HG02678 (cell line): ENCODE data around the gene CACNA2D3.

ENCODE experiments used
- ATAC-seq: cut with Tn5 transposase; IDR thresholded peaks from one replicate; pipeline ENCODE4 v1.9.1; 2021; ENCODE audit warnings: mild to moderate bottlenecking, moderate library complexity; ENCODE audit not compliant: unreplicated experiment

Gene CACNA2D3

DNA sequence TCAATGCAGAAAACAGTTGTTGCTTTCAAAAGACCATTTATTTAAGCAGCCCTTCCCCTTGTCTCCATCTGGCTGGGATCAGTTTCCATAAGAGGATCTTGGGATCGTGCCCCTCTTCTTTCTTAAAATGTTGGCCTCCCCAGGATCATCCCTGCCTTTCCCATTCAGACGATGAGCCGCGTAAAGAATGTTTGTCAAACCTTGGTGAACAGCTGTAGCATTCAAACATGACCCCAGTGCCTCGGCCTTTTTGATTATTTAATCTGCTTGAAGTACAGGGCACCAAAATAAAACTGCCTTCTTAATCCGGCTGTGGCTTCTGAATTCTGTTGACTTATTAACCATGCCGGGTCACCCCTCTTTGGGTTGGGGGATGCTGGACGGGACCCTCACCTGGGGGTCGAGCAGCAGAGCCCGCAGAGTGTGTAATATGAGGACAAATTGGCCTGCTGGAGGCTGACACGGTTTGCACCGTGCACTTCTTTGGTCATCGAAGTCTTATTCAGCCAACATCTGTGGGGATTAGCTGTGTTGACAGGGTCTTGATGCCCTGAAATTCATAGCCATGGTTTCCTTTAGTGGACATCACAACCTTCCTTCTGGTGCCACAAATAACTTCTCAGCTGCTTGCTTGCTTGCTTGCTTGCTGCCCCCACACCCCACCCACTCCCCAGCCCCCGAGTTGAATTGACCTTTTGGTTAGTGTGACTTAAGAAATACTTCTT is 805.9 kb downstream of the CACNA2D3 start, which contains the start of gene LRTM1:
Gene LRTM1, minus strand, starts transcription at position 14 of the 725 bp plus-strand sequence. CDS start 148 bp downstream, outside the sequence.
- ATAC-seq, result no peak

DNA sequence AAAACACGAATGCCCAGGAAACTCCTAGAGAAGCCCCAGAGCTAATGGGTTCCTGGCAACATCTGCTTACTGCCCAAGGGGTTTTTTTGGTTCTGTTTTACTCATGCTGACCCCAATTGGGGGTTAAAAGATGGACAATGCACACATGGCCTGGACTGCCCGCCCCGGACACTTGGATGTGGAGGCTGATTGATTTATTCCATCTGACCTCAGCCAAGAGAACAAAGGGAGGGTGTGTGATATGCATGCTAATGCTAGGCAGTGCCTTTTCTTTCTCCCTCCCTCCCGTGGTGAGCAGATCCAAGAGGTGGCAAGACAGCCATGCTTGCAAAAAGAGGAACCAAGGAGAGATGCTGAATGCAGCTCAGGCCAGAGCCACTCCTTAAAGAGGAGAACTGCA is 808.8 kb downstream of the CACNA2D3 start:
- no peak for ATAC-seq

DNA sequence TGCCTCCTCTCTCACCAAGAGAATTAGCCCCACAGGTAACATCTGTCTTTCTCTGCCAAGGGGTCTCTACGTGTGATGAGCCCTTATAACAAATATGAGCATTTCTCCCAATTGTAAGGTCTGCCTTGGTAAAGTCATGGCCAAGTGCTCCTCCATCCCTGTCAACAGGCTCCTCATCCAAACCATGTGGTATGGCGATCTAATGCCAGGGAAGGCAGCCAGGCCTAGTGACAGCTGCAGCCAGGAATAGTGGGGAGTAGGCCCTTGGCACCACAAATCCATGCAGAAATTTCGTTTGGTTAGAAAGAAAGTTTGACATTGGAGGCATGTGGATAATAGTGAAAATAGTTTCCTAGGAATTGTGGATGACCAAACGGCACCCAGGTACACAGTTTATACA is 810.3 kb downstream of the CACNA2D3 start:
- no peak for ATAC-seq

DNA sequence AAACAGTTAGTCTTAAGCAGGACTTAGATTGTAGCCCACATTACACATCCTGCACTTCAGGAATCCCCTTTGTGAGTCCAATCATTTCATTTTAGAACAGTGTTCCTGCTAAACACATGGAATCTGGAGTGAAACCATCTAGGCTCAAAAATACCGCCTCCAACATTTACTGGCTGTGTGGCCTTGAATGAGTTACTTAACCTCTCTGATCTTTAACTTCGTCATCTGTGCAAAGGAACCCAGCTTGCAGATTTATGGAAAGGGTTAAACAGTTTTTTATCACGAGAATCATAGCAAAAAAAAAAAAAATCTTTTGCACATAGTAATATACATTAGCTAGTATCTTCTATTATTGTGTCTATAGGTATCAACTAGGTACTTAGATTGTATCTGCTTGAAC is 813.5 kb downstream of the CACNA2D3 start:
- no peak for ATAC-seq

DNA sequence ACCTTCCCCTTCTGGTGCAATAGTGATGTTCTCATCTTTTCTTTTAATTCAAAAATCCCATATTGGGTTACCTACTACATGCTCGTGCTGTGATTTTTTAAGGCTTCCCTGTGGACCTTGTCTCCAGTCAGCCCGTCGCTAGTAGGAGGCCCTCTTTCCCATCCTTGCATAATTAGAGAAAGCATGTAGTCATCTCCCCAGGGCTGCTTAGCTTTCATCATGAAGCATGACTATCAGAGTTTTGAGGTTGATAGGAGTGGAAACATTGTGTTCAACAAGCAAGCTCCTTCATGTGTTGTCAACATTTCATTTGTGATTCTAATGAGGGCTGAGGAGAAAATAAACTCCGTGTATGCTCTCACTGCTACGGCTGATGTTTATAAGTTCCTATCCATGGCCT is 814.2 kb downstream of the CACNA2D3 start:
- ATAC-seq, result no peak

DNA sequence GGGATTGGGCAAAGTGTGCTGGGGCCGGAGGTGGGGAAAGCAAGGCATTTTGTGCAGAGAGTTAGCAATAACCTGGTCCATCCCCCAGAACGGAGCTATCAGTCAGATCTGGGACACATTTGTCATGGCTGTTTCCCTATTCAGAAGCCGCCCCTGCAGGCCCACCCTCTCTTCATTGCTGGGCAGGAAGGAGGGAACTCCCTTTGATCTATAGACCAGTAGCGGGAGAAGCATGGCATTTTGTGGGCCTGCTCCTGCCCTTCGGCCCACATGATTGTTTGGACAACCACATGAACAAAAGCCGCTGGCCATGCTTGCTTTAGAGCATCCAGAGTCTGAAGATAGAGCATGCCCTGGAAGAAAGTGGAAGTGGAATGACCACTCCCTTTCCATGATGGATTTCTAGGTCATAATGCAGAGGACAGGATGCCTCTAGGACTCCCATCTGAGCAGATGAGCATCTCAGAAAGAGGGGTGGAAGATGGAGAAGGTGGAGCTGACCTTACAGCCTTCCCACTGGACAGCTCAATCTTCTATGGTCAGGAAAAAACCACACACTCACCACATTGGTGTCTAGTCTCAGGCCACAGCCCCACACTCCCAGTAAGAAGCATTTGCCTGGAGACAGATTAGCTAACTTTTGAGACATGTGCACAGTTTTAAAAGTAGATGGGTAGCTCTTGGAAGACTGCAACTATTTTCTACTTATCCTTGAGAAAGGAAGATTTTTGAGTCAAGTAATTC is 817.4 kb downstream of the CACNA2D3 start:
- no peak for ATAC-seq

DNA sequence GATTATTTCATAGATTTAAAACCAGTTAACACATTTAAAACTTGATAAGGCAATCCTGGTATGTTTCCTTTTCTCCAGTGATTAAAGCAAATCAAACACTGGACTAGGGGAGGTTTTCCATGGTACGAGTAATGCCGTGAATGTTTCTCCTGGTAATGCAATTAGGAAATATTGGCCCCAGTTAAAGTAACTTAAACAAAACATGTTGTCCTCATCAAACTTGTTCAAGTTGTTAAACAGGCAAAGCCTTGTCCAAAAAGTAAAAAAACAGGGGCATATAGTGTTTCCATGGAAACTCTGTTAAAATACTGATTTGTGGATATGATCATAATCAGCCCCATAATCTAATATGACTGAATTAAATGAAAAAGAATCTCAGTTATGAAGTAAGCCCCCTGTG is 818.6 kb downstream of the CACNA2D3 start:
- ATAC-seq, result no peak

DNA sequence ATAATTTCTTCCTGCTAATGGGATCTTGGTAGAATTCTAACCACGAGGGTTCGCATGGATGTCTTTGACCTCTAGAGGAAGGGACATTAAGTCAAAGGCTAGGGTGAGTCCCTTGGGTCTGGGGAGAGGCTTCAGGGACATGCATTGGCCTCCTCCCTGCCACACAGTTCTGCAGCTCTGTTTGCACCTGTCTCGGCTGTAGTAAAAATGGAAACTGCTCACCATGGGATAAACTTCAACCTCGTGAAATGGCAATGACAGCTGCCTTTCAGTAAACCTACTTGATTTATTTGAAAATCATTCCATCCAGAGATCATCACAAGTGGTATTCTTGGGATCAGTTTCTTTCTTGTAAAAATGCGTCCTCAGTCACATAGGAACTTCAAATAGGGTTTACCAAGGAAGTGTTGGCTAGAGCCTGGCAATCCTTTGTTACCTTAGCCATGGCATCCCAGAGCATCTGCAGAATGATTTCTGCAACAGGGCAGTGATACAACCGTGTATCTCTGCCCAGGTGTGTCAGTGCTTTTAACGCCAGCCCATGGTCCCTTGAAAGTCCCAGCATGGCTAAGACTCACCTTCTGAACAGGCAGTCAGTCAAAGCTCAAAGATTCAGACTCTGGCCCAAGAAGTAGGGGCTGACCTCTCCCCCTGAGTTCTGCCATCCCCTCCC is 819.5 kb downstream of the CACNA2D3 start:
- ATAC-seq, result no peak

DNA sequence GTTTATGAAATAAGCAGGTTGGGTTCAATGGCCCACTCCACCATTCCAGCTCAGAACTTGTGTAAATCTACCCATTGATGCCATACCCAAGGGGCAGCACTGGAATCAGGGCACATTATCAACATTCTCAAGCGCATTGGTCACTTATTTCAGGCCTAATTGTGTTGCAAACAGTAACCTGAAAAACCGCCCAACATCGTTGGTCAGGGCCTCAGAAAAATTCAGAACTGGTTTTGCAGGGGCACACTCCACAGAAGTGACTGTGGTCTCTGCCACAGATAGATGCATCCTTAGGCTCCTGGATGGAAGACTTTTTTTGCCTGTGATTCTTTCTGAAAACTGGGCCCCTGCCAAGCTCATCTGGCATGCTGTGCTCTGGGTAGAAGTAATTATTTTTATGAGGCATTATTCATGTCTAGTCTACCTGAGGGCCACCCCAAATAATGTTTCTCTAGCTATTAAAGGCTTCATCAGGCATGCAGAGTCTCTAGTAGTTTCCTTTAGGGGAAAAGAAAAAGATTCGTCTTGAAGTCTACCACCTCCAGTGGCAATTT is 827.2 kb downstream of the CACNA2D3 start:
- ATAC-seq, result no peak

DNA sequence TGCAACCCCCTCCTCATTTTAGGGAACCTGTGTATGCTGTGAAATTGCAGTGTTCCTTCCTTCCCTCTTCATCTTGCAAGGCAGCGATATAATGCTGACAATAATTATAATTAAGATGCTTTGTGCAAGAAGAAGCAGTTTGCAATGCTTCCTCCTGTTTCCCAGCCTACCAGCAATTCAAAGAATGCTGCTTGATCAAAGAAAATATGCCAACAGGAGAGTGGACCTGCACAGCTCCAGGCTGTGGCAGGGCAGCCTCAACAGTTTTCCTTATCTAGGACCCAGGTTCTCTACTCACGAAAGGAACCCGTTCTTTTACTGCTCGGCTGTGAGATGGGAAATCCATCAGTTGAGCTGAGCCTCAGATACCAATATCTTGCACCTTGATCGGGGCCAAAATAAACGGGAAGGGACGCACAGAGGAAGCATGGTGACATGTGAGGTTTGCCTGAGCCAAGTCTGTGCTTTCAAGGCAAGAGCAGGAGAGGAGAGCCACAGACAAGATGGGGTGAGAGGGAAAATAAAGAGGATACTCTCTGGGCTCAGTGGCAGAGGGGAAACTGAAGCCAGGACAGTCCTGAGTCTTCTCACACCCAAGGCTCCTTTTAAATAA is 828.1 kb downstream of the CACNA2D3 start:
- no peak for ATAC-seq

DNA sequence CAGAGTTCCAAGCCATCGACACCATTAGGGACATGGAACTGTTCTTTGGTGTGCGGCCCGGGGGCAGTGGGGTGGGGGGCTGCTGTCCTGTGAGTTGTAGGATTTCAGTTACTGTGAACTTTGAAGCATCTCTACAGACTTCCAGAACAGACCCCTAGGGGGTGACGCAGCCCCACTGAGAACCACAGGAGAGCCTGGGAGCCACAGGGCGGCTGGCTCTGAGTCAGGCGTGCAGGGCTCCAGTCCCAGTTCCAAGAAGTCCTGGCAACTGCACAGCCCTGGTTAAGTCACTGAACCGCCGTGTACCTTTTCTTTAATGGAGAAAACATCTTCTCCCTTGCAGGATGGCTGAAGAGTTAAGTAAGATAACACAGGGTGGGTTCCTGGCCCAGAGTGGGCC is 829.1 kb downstream of the CACNA2D3 start:
- no peak for ATAC-seq

DNA sequence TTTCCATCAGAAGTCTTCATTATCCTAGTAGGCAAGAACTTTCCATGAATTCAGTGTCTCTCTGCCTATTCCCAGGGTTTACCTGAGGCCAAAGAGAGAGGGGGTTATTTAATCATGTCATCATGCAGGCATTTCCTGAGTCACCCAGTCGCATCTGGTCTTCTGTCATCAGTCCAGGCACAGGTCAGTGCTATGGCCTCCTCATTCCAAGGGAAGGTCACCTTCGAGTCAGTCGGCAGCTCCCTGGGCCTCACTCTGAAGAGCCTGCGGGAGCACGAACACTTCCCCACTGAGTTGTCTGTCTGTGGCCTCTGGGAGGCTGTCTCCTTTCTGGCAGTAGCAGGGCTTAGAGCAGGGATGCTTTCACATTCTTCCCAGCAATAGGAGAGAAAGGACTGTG is 831.7 kb downstream of the CACNA2D3 start:
- ATAC-seq, result no peak

DNA sequence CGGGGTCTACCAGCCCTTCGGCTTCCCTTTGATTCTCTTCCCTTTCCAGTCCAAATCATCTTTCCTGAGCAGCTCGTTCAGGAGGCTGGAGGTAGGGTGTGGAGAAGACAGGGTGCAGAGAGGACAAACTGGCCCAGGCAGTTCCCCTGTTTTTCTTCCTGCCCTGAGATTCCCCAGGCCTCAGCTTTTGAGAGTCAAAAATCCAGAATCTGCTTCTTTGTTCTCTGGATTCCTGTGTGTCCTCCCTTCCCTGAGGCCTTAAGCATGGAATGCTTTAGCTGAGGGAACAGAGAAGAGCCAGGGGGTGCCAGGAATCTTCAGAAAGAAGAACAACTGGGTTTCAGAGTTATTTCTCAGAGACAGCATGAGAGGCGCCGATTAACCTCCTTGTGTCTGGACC is 832.2 kb downstream of the CACNA2D3 start:
- no peak for ATAC-seq

DNA sequence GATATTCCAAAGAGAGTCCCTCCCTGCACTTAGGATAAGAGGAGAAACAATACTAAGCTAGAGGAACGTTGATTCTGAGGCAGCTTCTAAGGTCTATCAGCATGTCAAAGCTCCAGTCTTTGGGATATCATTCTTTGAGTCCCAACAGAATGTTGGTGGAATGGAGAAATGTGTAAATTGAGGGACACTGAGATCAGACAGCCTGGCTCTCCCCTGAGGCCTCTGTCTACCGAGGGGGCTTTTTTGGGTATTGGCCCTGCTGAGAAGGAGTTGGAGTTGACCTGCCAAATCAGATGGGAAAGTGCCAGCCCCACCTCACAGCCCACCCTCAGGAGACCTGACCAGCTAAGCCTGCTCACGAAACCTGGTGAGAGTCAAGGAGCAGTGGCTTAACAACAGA is 833.1 kb downstream of the CACNA2D3 start:
- no peak for ATAC-seq

DNA sequence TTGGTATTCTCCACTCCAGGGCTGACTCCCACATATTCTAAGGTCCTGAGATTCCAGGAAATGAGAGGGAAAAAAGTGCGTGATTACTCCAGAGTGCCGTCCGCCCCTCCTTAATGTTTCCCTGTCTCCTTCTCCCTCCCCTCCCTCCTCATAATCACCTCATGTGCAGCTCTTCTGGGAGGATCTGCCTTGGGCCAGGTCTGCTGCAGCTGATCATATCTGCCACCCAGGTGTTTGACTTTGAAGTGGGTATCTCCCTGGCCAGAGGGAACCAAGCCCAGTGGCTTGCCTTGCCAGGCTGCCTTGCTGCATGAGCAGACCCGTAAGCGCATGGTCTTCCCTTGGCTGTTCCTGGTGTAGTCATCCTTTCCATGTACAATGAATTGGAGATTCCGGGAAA is 833.6 kb downstream of the CACNA2D3 start:
- ATAC-seq, result no peak

DNA sequence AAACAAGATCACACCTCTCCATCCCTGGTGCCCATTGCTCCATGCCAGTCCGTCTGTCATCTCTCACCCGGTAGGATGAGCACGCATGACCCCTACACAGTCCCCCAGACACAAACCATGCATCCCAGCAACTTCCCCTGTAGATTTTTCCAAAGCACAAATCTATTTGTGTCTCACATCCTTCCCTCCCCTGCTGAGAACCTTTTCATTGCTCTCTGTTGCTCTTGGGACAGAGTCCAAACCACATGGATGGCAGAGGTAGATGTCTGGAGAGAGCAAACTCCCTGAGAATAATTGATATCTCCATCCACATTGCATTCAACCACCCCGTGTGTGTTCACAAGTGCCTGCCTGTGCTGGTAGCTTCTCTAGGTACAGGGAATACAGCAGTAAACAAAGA is 835.4 kb downstream of the CACNA2D3 start:
- no peak for ATAC-seq

DNA sequence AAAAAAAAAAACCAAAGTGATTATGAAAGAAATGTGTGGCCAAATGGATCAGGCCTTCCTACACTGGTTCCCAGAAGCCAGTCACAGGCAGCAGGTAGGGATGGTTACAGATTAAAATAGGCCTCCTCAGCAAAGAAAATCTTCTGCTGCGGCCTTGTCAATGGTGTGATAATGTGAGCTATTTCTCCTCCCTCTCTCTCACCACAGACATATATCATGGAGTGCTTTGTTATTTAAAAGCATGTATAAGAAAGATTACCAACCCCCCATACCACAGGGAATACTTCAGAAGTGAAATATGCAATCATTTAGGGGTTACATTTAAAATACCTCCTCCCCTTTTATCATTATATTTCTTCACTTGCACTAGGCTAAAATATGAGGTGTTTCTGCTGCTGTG is 837.7 kb downstream of the CACNA2D3 start:
- no peak for ATAC-seq

DNA sequence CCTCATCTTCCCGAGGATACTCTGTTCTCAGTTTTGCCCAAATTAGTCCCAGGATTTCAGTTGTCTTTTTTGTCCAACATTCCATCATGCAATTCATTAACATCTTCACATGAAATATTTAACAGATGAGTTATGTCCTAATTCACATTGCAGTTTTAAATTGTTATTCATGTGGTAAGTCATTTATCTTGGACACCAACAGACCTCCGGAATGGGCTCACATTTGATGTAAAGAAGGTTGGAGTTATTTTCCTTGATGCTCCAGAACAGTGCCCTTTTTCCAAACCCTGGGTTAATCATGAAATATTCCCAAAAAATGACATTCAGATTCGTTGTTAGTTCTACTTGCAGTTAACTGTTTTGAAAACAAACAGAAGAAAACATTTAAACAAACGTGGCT is 838.3 kb downstream of the CACNA2D3 start:
- no peak for ATAC-seq

DNA sequence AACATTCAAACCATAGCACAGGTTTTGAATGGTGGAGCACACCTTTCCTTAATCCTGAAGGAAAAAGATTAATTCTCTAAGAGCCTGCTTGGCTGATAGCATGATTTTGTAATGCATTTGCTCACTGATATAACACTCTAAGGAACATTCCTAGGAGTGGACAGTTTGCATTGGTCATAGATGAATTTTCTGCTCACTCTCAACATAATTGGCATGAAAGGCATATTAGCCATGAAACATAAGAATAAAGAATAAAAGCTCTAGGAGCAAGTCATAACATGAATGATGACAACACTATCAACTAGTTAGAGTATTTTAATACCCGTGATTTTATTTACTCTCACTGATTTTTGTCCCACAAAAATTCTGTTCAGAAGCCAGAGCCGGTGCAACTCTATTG is 839.8 kb downstream of the CACNA2D3 start:
- ATAC-seq, result no peak

DNA sequence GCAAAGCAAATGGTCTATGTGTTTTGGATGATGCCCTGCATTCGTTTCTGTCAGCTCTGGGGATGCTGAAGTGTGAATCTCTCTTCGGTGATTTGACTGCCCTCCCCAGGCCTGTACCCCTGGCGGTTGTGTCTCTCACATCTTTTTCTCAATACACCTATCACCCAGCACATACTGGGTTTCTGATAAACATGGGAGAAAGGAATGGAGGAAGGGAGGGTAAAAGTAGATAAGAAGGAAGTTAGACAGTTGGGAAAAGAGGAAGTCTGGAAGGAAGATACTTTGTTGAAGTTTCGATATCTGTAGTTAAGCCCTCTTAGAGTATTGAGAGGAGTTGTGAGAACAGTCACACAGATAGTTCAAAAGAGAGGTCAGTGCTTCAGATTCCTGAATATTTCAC is 841.3 kb downstream of the CACNA2D3 start:
- no peak for ATAC-seq

DNA sequence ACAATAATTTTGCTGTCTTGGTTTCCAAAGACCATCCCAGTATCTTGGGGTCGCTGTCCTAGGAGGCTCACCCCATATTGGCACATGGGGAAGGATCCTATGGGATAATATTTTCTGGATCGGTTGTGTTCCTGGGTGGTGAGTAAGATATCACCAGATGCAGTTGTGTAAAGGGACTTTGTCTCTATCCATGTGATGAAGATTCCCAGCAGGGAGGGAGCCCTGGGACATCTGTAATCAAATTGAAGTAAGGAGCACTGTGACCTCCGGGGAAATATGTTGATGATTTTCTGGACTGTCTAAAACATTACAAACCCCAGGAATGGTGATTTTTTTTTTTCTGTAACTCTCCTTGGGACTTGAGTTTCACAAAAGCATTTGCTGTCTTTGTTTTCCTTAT is 841.7 kb downstream of the CACNA2D3 start:
- ATAC-seq, result no peak
